Left cardiac atrium (tissue), 4 donors: Measurements from ENCODE around the gene SAMD4A. TPM values are rescaled to one million over a fixed set of nuclear protein-coding genes. Genes with fewer than 3 reads are reported as not detected.

Experiments used
- ATAC-seq, 2 donors: fragments of 200-7000 bp; cut with Tn5 transposase; one replicate each; pipeline ENCODE4 v1.9.1; 2020; ENCODE audit warnings: mild to moderate bottlenecking in 2 of 2, moderate library complexity in 2 of 2
- DNase-seq: peaks from one replicate; pipeline ENCODE4 v3.0.0-alpha.2; 2020
- intact Hi-C, 2 donors: fragments of 100-400 bp; cut with DNase I; formaldehyde crosslinking; loops; one replicate each; pipeline versions ENCODE4 v1.14.1 to v1.15.1; 2022 to 2023
- long read RNA-seq: library from polyadenylated mRNA; unstranded; transcript quantifications from one replicate; pipeline ENCODE4 v2.0.0, GENCODE V29; 2021
- total RNA-seq, 2 donors: library from RNA; stranded (reverse); fragmentation: NEBNext Ultra II Directional; extraction: Animal tissue kit (Norgen Biotek cat#: 25700); gene quantifications; one replicate each; pipeline ENCODE4 v1.2.1, GENCODE V29; 2021
- donor health status: DM: no; HTN: yes; CAD: no.
- donor health status: DM: no; HTN: yes; CAD: no; lungs with severe emphysema.
- donor health status: DM: yes; HTN: yes; CAD: no.
- donor health status: Dilated cardiomyopathy.

Gene SAMD4A
- 100 to 1,000 TPM; 103 to 118 TPM for total RNA-seq
- long read RNA-seq, full-length matches to known transcripts = 3 of 22 reads
- long read RNA-seq, partial matches to known transcripts = 7 of 22 reads
- long read RNA-seq, other reads (novel, unspliced or antisense) = 12 of 22 reads

DNA sequence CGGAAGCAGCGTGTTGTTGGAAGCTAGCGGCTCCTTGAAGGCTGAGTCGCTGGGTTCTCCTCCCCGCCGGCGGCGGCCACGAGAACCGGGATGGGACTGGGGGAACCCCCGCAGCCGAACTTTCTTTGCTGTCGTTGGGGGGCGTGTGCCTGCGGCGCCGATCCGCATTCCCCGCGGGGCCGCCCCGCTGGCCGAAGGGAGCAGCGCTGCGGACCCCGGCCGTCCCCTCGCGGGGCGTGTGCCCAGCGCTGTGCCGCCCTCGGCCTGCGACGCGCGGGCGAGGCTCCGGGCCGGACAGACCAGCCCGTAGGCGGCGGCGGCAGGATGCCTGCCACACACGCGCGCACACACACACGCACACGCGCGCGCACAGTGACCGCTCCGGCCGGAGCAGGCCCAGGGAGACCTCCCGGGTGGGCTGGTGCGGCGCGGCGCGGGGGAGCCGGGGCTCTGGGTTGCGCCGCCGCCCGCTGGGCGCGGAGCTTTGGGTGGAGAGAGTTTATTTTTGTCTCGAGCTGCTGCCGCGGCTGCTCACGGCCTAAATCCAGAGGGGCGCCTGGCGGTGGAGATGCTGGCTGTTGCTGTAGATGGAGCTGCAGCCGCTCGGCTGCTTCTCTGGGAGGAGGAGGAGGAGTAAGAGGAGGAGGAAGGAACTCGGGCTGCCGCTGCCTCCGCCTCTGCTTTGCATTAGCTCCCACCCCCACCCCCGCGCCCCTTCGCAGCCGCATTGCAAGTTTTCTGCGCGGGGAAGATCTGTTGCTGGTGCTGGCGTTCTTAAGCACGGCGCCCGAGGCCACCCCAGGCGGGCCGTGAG, at the start of gene SAMD4A:
Gene SAMD4A, plus strand, starts transcription at position 719 of the 814 bp plus-strand sequence. CDS start 789 bp downstream, outside the sequence.
- peak; percentile 48 to 62 for ATAC-seq
- intact Hi-C loops = loop anchor here in 1 of 2 donors (5.0 kb wide), 1 partner anchor 206 kb away; no protein-coding TSS in a partner anchor
- DNase-seq = peak; percentile 84

DNA sequence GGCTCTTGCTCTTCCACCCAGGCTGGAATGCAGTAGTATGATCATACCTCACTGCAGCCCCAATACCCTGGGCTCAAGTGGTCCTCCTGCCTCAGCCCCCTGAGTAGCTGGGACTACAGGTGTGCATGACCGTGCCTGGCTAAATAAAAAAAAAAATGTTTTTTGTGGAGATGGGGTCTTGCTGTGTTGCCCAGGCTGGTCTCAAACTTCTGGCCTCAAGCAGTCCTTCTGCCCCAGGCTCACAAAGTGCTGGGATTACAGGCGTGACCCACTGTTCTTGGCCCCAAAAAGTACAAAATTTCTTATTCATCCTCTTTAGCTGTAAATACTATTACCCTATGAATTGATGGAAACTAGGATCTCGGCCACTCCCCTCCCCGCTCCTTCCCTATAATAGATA, 42.5 kb upstream of the SAMD4A start:
- no peak for ATAC-seq
- no peak for DNase-seq
- intact Hi-C loops = no loop called here

DNA sequence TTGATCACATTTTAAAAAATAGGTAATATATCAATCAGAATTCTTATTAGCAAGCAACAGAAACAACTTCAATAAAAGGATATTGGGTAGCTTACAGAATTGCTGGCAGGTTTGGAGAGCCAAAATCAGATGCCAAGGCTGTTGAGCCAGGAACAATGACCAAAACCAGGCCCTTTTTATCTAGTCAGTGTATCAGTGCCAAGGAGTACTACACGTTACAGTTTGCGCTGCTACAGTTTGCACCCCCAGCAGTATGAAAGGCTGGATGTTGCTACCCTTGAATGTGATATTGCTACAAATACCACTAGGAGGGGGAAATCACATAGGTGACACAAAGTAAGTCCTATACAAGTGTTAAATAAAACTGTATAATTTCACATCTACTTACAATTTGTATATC, 38.0 kb upstream of the SAMD4A start:
- DNase-seq (no peak), ATAC-seq (no peak)
- intact Hi-C loops = no loop called here

DNA sequence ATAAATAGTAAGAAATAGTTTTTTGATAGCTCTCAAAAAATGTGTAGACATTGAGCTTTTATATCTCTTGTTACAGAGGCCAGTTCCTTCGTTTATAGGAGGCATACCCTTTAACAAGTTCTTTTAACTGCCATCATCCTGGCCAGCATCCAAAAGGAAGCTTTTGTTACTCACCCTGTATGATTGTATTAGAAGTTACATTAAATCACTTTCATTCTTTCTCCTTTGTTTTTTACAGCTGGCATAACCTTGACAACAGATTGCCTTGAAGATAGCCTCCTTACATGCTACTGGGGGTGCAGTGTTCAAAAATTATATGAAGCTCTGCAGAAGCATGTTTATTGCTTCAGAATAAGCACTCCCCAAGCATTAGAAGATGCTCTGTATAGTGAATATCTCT, 37.1 kb upstream of the SAMD4A start:
- no peak for ATAC-seq
- intact Hi-C loops = no loop called here

DNA sequence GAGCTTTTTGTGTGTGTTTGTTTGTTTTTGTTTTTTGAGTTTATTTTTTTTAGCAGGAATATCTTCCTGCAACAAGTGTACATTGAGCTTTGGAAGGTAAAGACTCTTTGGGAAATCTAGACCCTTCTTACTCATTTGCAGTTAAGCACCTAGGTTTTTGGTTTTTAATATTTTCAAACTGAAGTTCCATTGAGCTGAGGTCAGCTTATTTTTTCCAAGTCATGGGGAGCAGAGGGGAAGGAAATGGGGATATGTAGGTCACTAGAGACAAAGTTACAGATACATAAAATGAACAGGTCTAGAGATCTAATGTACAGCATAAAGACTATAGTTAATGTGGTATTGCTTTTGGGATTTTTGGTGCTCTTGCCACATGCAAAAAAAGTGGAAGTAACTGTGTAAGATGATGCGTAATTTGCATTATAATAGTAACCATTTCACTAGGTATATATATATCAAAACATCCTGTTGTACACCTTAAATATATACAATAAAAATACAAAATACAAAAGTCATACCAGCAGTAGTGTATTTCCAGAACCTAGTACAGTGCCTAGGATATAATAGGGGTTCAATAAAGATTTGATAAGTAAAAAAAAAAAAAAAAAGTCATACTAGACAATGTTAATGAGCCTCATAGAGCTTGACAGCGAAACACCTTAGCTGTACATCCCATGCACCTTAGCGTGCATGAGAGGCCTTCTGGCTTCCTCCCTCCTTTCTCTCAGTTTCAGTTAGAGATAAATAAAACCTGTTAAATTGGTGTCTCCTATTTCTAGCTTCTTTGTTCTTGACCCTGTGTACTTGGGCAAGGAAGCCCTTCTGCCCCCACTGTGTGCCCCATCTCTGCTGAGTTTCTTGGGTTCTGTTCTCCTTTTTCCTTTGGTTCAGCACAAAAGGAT, 34.6 kb upstream of the SAMD4A start:
- intact Hi-C loops = no loop called here
- DNase-seq (no peak), ATAC-seq (no peak)

More for the DNA sequence above, 37.1 kb upstream of the SAMD4A start:
- DNase-seq = no peak

DNA sequence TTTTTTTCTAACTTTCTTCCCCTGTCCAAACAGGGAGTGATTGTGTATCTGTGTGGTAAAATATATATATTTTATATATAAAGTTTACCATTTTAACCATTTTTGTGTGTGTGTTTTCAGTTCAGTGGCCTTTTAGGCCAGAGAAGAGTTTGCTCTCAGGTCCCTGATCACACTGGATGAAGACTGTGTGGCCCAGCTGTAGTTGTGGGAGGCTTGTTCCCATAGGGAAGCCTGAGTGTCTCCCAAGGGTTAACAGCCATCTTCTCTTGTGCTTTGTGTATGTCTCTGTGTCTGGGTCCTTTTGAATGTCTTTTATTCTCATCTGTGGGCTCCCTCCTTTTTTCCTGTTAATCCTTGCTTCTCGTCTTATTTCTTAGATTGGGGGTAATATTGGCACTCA, 33.8 kb upstream of the SAMD4A start:
- DNase-seq (no peak), ATAC-seq (no peak)
- intact Hi-C loops = no loop called here

DNA sequence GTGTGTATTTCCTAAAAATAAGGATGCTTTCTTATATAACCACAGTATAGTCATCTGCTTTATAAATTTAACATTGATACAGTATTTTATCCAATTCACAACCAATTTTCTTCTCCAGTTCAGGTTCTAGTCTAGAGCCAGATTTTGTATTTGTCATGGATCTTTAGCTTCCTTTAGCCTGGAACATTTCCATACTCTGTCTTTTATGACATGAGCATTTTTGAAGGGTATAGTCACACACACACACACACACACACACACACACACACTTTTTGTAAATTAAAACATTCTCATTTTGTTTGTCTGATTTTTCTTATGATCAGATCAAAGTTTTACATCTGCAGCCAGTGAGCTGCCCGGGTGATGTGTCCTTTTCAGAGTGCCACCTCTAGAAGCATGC, 31.8 kb upstream of the SAMD4A start:
- intact Hi-C loops = no loop called here
- ATAC-seq = no peak
- no peak for DNase-seq

DNA sequence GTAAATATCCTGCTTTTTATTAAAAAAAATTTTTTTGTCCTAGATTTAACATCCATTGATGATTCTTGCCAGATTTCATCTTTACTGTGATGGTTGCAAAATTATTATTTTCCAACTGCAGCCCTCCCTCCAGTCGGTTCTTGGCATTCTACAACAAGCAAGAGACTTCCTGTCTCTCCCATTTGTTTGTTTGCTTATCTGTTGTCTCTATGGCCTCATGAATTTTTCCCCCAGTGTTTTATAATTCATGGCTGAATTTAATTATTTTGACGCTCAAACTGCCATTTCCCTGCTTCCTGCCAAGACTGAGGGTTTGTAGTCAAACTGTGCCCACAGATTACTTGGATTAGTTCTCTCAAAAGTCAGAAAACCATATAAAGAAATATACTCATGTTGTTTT, 31.3 kb upstream of the SAMD4A start:
- no peak for ATAC-seq
- intact Hi-C loops = no loop called here
- DNase-seq = no peak

GRCh38 chr14:54537651-54538050, 29.3 kb upstream of the SAMD4A start:
- ATAC-seq = no peak
- DNase-seq = no peak
- intact Hi-C loops = no loop called here

- intact Hi-C loops = no loop called here
- ATAC-seq (no peak), DNase-seq (no peak)
Observed at GRCh38 chr14:54538055-54538454, 28.9 kb upstream of the SAMD4A start.

- ATAC-seq (no peak), DNase-seq (no peak)
- intact Hi-C loops = no loop called here
Observed at GRCh38 chr14:54547583-54547982, 19.3 kb upstream of the SAMD4A start.

- intact Hi-C loops = no loop called here
- DNase-seq = no peak
- no peak for ATAC-seq
Observed at GRCh38 chr14:54548491-54548890, 18.4 kb upstream of the SAMD4A start.

DNA sequence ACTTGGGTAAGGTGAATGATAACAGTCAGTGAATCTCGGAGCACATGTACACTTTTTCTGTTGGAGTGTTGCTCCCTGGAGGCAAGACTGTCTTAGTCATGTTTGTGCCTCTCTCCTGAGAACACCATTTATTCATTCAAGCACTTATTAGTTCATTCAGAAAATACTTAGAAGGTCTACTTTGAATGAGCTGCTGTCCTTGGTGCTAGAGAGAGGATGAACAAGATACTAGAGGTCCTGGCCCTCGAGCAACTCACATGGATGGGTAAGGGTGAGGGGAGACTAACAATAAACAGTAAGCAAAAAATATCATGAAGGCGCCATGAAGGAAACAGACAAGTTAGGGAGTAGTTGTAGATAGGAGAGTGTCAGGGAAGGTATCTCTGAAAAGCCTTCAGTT, 17.1 kb upstream of the SAMD4A start:
- intact Hi-C loops = no loop called here
- ATAC-seq = no peak

DNA sequence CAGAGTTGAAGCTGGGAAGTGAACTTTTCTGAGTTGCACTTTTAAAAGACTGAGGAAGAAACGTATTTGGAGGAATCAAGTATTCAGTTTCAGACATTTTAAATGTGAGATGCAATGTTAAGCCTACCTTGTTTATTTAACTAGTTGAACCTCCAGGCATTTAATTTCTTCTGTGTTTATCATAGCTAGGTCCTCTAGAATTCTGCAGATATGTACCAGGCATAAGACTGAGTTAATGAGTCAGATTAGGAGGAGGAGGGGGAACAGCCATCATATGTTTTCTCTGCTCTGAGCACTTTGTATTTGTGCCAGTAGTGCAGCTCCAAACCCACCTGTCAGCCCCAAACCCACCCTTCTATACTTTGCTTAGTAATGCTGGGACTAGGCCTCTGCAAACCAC, 16.4 kb upstream of the SAMD4A start:
- ATAC-seq = no peak
- intact Hi-C loops = no loop called here

More for the DNA sequence above, 17.1 kb upstream of the SAMD4A start:
- no peak for DNase-seq

DNA sequence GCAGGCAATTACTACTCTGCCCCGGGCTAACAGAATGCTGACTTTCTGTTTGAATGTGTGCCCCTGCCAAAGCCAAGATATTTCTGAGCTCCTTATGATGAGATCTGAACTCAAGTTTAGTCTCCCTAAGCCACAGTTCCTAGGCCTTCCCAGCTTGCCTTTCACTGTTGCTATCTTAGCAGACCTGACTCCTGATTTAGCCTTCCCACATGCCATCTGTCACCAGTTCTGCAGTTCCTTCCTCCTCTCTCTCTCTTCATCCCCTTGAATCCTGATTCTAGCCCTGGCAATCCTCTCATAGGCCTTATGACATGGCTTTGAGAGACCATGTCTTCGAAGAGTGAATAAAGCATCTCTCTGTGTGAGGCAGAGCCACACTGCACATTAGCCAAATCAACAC, 12.5 kb upstream of the SAMD4A start:
- no peak for ATAC-seq
- intact Hi-C loops = no loop called here
- no peak for DNase-seq

More for the DNA sequence above, 16.4 kb upstream of the SAMD4A start:
- DNase-seq = no peak

DNA sequence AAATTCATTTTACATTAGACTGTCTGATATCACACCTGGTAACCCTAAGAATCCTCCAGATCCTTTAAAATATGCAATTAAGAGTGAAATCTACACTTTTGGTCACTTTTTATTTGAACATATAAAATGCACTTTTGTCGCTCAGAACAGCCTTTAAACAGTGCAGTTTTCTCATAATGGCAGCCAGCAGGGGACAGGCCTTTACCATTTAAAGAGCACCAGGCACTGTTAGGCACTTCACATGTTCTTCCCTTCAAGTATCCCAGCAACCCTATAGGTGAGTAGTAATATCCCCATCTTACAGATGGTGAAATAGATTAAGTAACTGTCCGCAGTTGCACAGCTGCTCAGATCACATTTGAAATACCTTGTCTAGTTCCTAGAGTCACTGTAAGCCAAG, 11.3 kb upstream of the SAMD4A start:
- DNase-seq = no peak
- intact Hi-C loops = no loop called here
- ATAC-seq = no peak

GRCh38 chr14:54556535-54556934, 10.4 kb upstream of the SAMD4A start:
- intact Hi-C loops = no loop called here
- ATAC-seq (no peak), DNase-seq (no peak)

GRCh38 chr14:54562334-54562733, 4.6 kb upstream of the SAMD4A start:
- ATAC-seq (no peak), DNase-seq (no peak)
- intact Hi-C loops = loop anchor here in 1 of 2 donors (5.0 kb wide), 1 partner anchor 330 kb away; no protein-coding TSS in a partner anchor

DNA sequence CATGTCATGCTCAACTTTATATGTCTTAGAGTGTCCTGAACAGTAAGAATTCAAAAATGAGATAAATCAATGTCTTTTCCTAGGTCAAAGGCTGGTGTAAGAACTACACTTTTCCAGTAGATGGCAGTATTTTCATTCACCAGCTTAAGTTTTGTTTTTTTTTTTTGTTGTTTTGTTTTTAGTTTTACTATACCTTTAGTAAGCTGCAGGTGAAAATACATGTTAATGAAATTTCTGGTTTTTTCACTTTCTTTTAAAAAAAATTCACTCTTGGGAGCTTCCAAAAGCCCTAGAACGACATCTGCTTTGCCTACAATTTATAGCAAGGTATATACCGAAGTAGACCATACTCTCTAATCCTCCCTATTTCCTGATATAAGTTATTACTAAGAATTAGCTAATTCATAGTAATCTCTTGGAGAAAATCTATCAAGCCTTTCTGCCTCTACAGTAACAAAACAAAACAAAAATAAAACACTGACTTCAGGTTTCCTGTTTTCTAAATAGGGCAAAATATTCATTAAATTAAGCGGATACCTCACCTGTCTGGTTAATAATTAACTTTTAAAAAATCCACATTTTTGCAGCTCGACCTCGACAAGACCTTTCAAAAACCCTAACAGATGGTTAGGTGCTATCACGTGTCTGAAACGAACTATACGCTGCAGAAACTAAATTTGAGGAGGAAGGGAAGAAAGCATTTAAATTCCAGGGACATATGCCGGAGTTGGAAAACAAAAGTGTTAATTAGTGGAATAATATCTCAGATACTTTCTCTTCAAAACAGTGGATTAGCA, 2.7 kb upstream of the SAMD4A start:
- no peak for DNase-seq
- intact Hi-C loops = loop anchor here (2.0 to 5.0 kb wide), 3 partner anchors 127 to 328 kb away; no protein-coding TSS in a partner anchor

More for the DNA sequence above, 2.7 kb upstream of the SAMD4A start:
- ATAC-seq = no peak
